ENCODE data around the gene SBK1. TPM values are rescaled to one million over a fixed set of nuclear protein-coding genes. Genes with fewer than 3 reads are reported as not detected.

Gene SBK1
- total RNA-seq, 1 donor from 2014 or later = 1.9 TPM

GRCh38 chr16:28310796-28311195, 18.5 kb downstream of the SBK1 start:
- no peaks in the 10 kb centered on the region for H3K27me3 ChIP-seq
- DNase-seq (no peak), ATAC-seq (no peak)
- no peaks in the 10 kb centered on the region for H3K9me3 ChIP-seq
- no peak for TF ChIP-seq CTCF (IDR thresholded peaks at IDR 0.05)
- no peaks in the 10 kb centered on the region for H3K4me1 ChIP-seq
- H3K36me3 ChIP-seq = no peaks in the 10 kb centered on the region
- no peak overlapping the region for H3K27ac ChIP-seq
- H3K4me3 ChIP-seq = no peak overlapping the region
- intact Hi-C loops (cut with DNase I) = no loop called here

GRCh38 chr16:28311413-28311812, 19.1 kb downstream of the SBK1 start:
- no peaks in the 10 kb centered on the region for H3K9me3 ChIP-seq
- H3K36me3 ChIP-seq = no peaks in the 10 kb centered on the region

GRCh38 chr16:28311913-28312312, 19.6 kb downstream of the SBK1 start:
- Histone ChIP-seq H3K27ac (no peak overlapping the region), H3K4me3 (no peak overlapping the region), H3K27me3 (no peaks in the 10 kb centered on the region), H3K36me3 (no peaks in the 10 kb centered on the region), H3K9me3 (no peaks in the 10 kb centered on the region), H3K4me1 (no peaks in the 10 kb centered on the region)
- DNase-seq (no peak), ATAC-seq (no peak)
- no peak for TF ChIP-seq CTCF (IDR thresholded peaks at IDR 0.05)
- intact Hi-C loops (cut with DNase I) = no loop called here

More at GRCh38 chr16:28311413-28311812, 19.1 kb downstream of the SBK1 start:
- ATAC-seq (no peak), DNase-seq (no peak)
- H3K27me3 ChIP-seq = no peaks in the 10 kb centered on the region
- no peaks in the 10 kb centered on the region for H3K4me1 ChIP-seq
- no peak for TF ChIP-seq CTCF (IDR thresholded peaks at IDR 0.05)
- no peak overlapping the region for H3K4me3 ChIP-seq
- no peak overlapping the region for H3K27ac ChIP-seq
- intact Hi-C loops (cut with DNase I) = no loop called here

GRCh38 chr16:28312327-28312726, 20.0 kb downstream of the SBK1 start:
- H3K27me3 ChIP-seq = no peaks in the 10 kb centered on the region
- DNase-seq (no peak), ATAC-seq (no peak)
- no peaks in the 10 kb centered on the region for H3K36me3 ChIP-seq
- H3K9me3 ChIP-seq = no peaks in the 10 kb centered on the region
- no peaks in the 10 kb centered on the region for H3K4me1 ChIP-seq
- H3K27ac ChIP-seq = no peak overlapping the region
- TF ChIP-seq CTCF (IDR thresholded peaks at IDR 0.05) = no peak
- intact Hi-C loops (cut with DNase I) = no loop called here
- no peak overlapping the region for H3K4me3 ChIP-seq

- Histone ChIP-seq H3K4me1 (no peaks in the 10 kb centered on the region), H3K27ac (no peak overlapping the region), H3K9me3 (no peaks in the 10 kb centered on the region), H3K4me3 (no peak overlapping the region), H3K27me3 (no peaks in the 10 kb centered on the region), H3K36me3 (no peaks in the 10 kb centered on the region)
- no peak for TF ChIP-seq CTCF (IDR thresholded peaks at IDR 0.05)
- no peak for DNase-seq
- intact Hi-C loops (cut with DNase I) = no loop called here
- no peak for ATAC-seq
Observed at GRCh38 chr16:28313587-28313986, 21.3 kb downstream of the SBK1 start.

GRCh38 chr16:28316054-28316453, 23.7 kb downstream of the SBK1 start:
- H3K4me1 ChIP-seq = no peaks in the 10 kb centered on the region
- no peak for TF ChIP-seq CTCF (IDR thresholded peaks at IDR 0.05)
- intact Hi-C loops (cut with DNase I) = loop anchor here (5.0 kb wide), 1 partner anchor 39 kb away; no protein-coding TSS in a partner anchor
- no peak overlapping the region for H3K4me3 ChIP-seq
- no peaks in the 10 kb centered on the region for H3K27me3 ChIP-seq
- no peaks in the 10 kb centered on the region for H3K9me3 ChIP-seq
- DNase-seq = no peak
- H3K27ac ChIP-seq = no peak overlapping the region
- no peak for ATAC-seq
- H3K36me3 ChIP-seq = no peaks in the 10 kb centered on the region

Data from upper lobe of right lung (tissue), 1 donor.